ENCODE results near the gene ZNF286A.

- no peak for TF ChIP-seq POLR2AphosphoS5 (IDR thresholded peaks at IDR 0.05)
- TF ChIP-seq POLR2A (IDR thresholded peaks at IDR 0.05), result no peak
- TF ChIP-seq CTCF (IDR thresholded peaks at IDR 0.05), result no peak
Observed at GRCh38 chr17:15741624-15742023, 42.1 kb downstream of the ZNF286A start.
